ENCODE results near the gene SP6.

The SP6 gene

GRCh38 chr17:47831003-47831933, 19.7 kb downstream of the SP6 start, which contains the start of the genes LRRC46 and MRPL10:
Gene LRRC46 (plus strand): TSS chr17:47831670. CDS start chr17:47831990, 320 bp downstream.
Gene MRPL10 (minus strand): TSS chr17:47831541. CDS start chr17:47831511, 30 bp downstream.
- peak; percentile 96 for DNase-seq

GRCh38 chr17:47830396-47831002, 20.5 kb downstream of the SP6 start:
- no peak for DNase-seq

GRCh38 chr17:47829870-47830269, 21.1 kb downstream of the SP6 start:
- no peak for DNase-seq

GRCh38 chr17:47823519-47823918, 27.4 kb downstream of the SP6 start:
- no peak for DNase-seq

- DNase-seq = no peak
These were observed 28.2 kb downstream of the SP6 start for GRCh38 chr17:47822785-47823184.

GRCh38 chr17:47821424-47822391, 29.3 kb downstream of the SP6 start, which contains the start of gene OSBPL7:
Gene OSBPL7 (minus strand): TSS chr17:47821794. CDS start chr17:47820278, 1,516 bp downstream.
- DNase-seq = peak; percentile 86

- DNase-seq = no peak
These were observed 29.9 kb downstream of the SP6 start for GRCh38 chr17:47821031-47821423.

GRCh38 chr17:47820033-47820789, 30.8 kb downstream of the SP6 start:
- DNase-seq = no peak

GRCh38 chr17:47819475-47819874, 31.5 kb downstream of the SP6 start:
- no peak for DNase-seq

GRCh38 chr17:47818002-47818695, 32.8 kb downstream of the SP6 start:
- DNase-seq = no peak

- no peak for DNase-seq
These were observed 34.0 kb downstream of the SP6 start for GRCh38 chr17:47816947-47817346.

- no peak for DNase-seq
These were observed 34.7 kb downstream of the SP6 start for GRCh38 chr17:47816111-47816735.

GRCh38 chr17:47815106-47815918, 35.7 kb downstream of the SP6 start:
- DNase-seq = no peak

GRCh38 chr17:47813512-47814031, 37.4 kb downstream of the SP6 start:
- no peak for DNase-seq

- DNase-seq = no peak
These were observed 37.9 kb downstream of the SP6 start for GRCh38 chr17:47813077-47813476.

GRCh38 chr17:47812146-47812920, 38.6 kb downstream of the SP6 start:
- DNase-seq = no peak

- no peak for DNase-seq
These were observed 39.3 kb downstream of the SP6 start for GRCh38 chr17:47811709-47812108.

- no peak for DNase-seq
These were observed 39.9 kb downstream of the SP6 start for GRCh38 chr17:47810901-47811635.
